ENCODE results near the gene AIFM3. TPM values are rescaled to one million over a fixed set of nuclear protein-coding genes. Genes with fewer than 3 reads are reported as not detected.
A peak's percentile ranks its signal among the peaks of the same experiment; 100 is the strongest.

The AIFM3 gene
- total RNA-seq, 1 donor, result 0.45 TPM

GRCh38 chr22:20953668-20954500, 13.2 kb upstream of the AIFM3 start:
- DNase-seq (ENCODE audit: low read depth), result peak; percentile 79
- H3K4me3 ChIP-seq (ENCODE audit: low read depth, low read length), result no peak overlapping the region
- no peak for TF ChIP-seq CTCF (IDR thresholded peaks at IDR 0.05; ENCODE audit: insufficient read depth, low read length)

DNA sequence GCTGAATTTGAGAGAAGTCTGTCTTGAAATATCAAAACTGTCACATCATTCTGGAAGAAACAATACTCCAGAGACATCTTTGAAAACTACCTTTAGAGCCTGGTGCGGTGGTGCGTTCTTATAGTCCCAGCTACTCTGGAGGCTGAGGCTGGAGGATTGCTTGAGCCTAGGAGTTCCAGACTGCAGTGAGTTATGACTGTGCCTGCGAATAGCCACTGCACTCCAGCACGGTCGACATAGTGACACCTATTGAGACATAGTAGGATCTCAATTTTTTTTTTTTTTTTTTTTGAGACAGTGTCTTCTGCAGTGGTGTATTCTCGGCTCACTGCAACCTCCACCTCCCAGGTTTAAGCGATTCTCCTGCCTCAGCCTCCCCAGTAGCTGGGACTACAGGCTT, 11.5 kb upstream of the AIFM3 start:
- TF ChIP-seq CTCF (IDR thresholded peaks at IDR 0.05; ENCODE audit: insufficient read depth, low read length), result no peak
- H3K4me3 ChIP-seq (ENCODE audit: low read depth, low read length), result no peak overlapping the region
- no peak for DNase-seq (ENCODE audit: low read depth)

GRCh38 chr22:20956258-20957101, 10.6 kb upstream of the AIFM3 start:
- peak overlapping the region; percentile 70 for H3K4me3 ChIP-seq (ENCODE audit: low read depth, low read length)
- DNase-seq (ENCODE audit: low read depth), result peak; percentile 21
- no peak for TF ChIP-seq CTCF (IDR thresholded peaks at IDR 0.05; ENCODE audit: insufficient read depth, low read length)

- no peak for DNase-seq (ENCODE audit: low read depth)
- TF ChIP-seq CTCF (IDR thresholded peaks at IDR 0.05; ENCODE audit: insufficient read depth, low read length), result no peak
- H3K4me3 ChIP-seq (ENCODE audit: low read depth, low read length), result peak overlapping the region; percentile 70
Measured at GRCh38 chr22:20957102-20957682, 9.9 kb upstream of the AIFM3 start.

DNA sequence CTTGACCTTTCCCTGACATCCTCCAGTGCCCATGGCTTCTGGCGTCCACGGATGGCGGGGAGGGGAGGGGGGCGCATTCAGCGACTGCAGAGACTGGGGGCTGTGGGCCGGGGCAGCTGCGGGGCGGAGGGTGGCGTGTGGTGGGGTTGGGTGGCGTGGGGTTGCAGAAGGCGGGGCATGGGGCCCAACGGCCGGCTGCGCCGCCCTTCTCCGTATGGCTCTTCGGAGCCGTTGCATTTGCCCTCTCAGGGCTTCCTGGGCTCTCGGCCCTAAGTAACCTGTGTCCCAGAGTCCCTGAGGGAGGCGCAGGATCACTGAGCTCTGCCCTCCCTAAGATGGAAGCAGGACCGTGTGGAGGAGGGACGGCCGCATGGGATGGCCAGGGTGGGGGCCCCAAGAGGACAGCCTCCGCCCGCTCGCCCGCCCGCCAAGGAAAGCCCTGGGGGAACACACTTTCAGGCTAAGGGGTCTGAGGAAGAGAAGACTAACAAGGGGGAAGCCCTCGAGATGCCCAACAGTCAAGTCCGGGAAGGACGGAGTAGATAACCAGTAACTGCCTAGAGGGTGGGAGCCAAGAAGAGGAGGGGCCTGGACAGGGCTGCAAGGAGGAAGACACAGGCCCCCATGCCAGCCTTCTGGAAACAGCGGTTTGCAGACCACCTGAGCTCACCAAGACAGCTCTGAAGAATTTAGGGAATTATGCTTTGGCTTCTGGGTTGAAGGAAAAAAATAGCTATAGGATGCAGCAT, 9.2 kb upstream of the AIFM3 start:
- H3K4me3 ChIP-seq (ENCODE audit: low read depth, low read length), result peak overlapping the region; percentile 70
- peak; percentile 21 for DNase-seq (ENCODE audit: low read depth)

More for the DNA sequence above, 9.2 kb upstream of the AIFM3 start:
- TF ChIP-seq CTCF (IDR thresholded peaks at IDR 0.05; ENCODE audit: insufficient read depth, low read length), result no peak
